Stimulated activated CD4-positive, alpha-beta T cell treated with anti-CD3 and anti-CD28 coated beads, TNF-alpha, amount 100 ng/mL, for 24 hours (primary cell): Measurements from ENCODE around the gene TAOK2.

ENCODE experiments used
- DNase-seq, 3 experiments: peaks; one replicate each; pipeline ENCODE4 v3.0.0-alpha.2; 2020; ENCODE audit warnings: low read depth in 3 of 3

TAOK2 gene

GRCh38 chr16:29987371-29988085 is 13.9 kb downstream of the TAOK2 start:
- DNase-seq: no peak

GRCh38 chr16:29988346-29989075 is 14.8 kb downstream of the TAOK2 start:
- no peak for DNase-seq

- DNase-seq: no peak
Observed at GRCh38 chr16:29989111-29989858, 15.6 kb downstream of the TAOK2 start.

- DNase-seq: no peak
Observed at GRCh38 chr16:29990034-29990433, 16.4 kb downstream of the TAOK2 start.

- DNase-seq: no peak
Observed at GRCh38 chr16:29990883-29991570, 17.4 kb downstream of the TAOK2 start.

GRCh38 chr16:29991571-29991904 is 17.9 kb downstream of the TAOK2 start:
- no peak for DNase-seq

- DNase-seq: no peak
Observed at GRCh38 chr16:29992344-29992967, 18.8 kb downstream of the TAOK2 start.

- no peak for DNase-seq
Observed at GRCh38 chr16:29993191-29993902, 19.7 kb downstream of the TAOK2 start.

GRCh38 chr16:29993903-29994599 is 20.4 kb downstream of the TAOK2 start:
- DNase-seq: no peak

- peak; percentile 50 to 80 (median 67) for DNase-seq
Observed at GRCh38 chr16:29994600-29995323, 21.1 kb downstream of the TAOK2 start.

- DNase-seq: peak; percentile 71 to 83 (median 78)
Observed at GRCh38 chr16:29995324-29995910, 21.7 kb downstream of the TAOK2 start, which contains the start of gene HIRIP3. TSS of gene HIRIP3 (minus strand) at chr16:29995617. CDS start at chr16:29995605, 12 bp downstream.

- DNase-seq: peak; percentile 99
Observed at GRCh38 chr16:29995911-29996765, 22.5 kb downstream of the TAOK2 start, which contains the start of gene INO80E. TSS of gene INO80E (plus strand) at chr16:29996241. CDS start at chr16:29996311, 70 bp downstream.

GRCh38 chr16:29996766-29997250 is 23.1 kb downstream of the TAOK2 start:
- DNase-seq: no peak

GRCh38 chr16:29999605-30000004 is 25.9 kb downstream of the TAOK2 start:
- DNase-seq: no peak

- no peak for DNase-seq
Observed at GRCh38 chr16:30000735-30001631, 27.3 kb downstream of the TAOK2 start.

- no peak for DNase-seq
Observed at GRCh38 chr16:30002614-30003346, 29.1 kb downstream of the TAOK2 start.
